Adipose tissue (tissue), 3 donors: ENCODE data around the gene KIF24. TPM values are rescaled to one million over a fixed set of nuclear protein-coding genes. Genes with fewer than 3 reads are reported as not detected.

Experiments used
- H3K27ac ChIP-seq: one replicate; pipeline ENCODE4 v1.5.1; 2013; ENCODE audit warnings: low read depth, low read length
- WGBS, 3 donors: extraction: QIAGEN DNeasy Blood & Tissue Kit; methylation state at CpG; one replicate each; pipeline ENCODE4 v1.1.7; 2013; 5-methylcytosine and 5-hydroxymethylcytosine counted together
- polyA plus RNA-seq, 3 donors: library from polyadenylated mRNA; stranded (reverse); fragments of 200-250 nt; gene quantifications; one replicate each; pipeline ENCODE4 v1.2.3, GENCODE V29; 2013
- donor health status: healthy with polysubstance abuse.
- donor health status: Bipolar disorder and iron deficiency.
- donor health status: healthy.

Gene KIF24
- polyA plus RNA-seq, 3 donors, result 0.12 to 0.29 (median 0.22) TPM

GRCh38 chr9:34289159-34289558, 39.9 kb downstream of the KIF24 start:
- no peak overlapping the region for H3K27ac ChIP-seq

GRCh38 chr9:34282096-34282495, 47.0 kb downstream of the KIF24 start:
- 57 to 94% (median 73%) methylated on average over 1 of the region's 1 CpG for WGBS, 3 donors
- no peak overlapping the region for H3K27ac ChIP-seq

More at GRCh38 chr9:34289159-34289558, 39.9 kb downstream of the KIF24 start:
- WGBS, 3 donors, result 84 to 91% (median 85%) methylated on average over 2 of the region's 2 CpGs

GRCh38 chr9:34279411-34279810, 49.7 kb downstream of the KIF24 start:
- no peak overlapping the region for H3K27ac ChIP-seq
- 65 to 69% (median 68%) methylated on average over 3 of the region's 3 CpGs for WGBS, 3 donors

Other genes starting within 250 kb of the KIF24 start
- 10 to 100 TPM; 11.0 to 24.2 (median 16.1) TPM for gene DCAF12, start 202.6 kb downstream of the KIF24 start, polyA plus RNA-seq
- 10 to 100 TPM; 19.9 to 54.4 (median 43.2) TPM for gene UBAP1, start 150.2 kb downstream of the KIF24 start, polyA plus RNA-seq
- 10 to 100 TPM; 18.8 to 34.8 (median 23.0) TPM for gene NUDT2, start 301 bp upstream of the KIF24 start, polyA plus RNA-seq
- gene MYORG, start 47.6 kb upstream of the KIF24 start, polyA plus RNA-seq, result 10 to 100 TPM in 1 of 3 donors, 1 to 10 TPM in 2; 5.2 to 12.1 (median 6.1) TPM
- gene FAM219A, start 129.3 kb upstream of the KIF24 start, polyA plus RNA-seq, result 10 to 100 TPM in 2 of 3 donors, 1 to 10 TPM in 1; 5.7 to 14.5 (median 13.6) TPM
- under 1 TPM in 2 of 3 donors, not detected in 1; 0.10 to 0.26 TPM for gene DNAI1, start 129.5 kb upstream of the KIF24 start, polyA plus RNA-seq
- gene ENHO, start 193.7 kb upstream of the KIF24 start, polyA plus RNA-seq, result 1 to 10 TPM; 1.1 to 2.7 (median 1.3) TPM